GM19438 (cell line): ENCODE data around the gene SLC37A4.
"Not testable (repeated sequence)": the region's sequence is repeated elsewhere in the genome, so short reads cannot be mapped to it uniquely, and the experiment has no call there.

ENCODE experiments used
- ATAC-seq: cut with Tn5 transposase; IDR thresholded peaks from one replicate; pipeline ENCODE4 v1.9.1; 2021; ENCODE audit warnings: low read depth; ENCODE audit not compliant: unreplicated experiment

Gene SLC37A4

GRCh38 chr11:119042927-119043326 lies 12.2 kb upstream of the SLC37A4 start:
- ATAC-seq, result no peak

GRCh38 chr11:119041821-119042514 lies 11.3 kb upstream of the SLC37A4 start:
- ATAC-seq, result no peak

GRCh38 chr11:119039471-119039870 lies 8.8 kb upstream of the SLC37A4 start:
- not testable (repeated sequence) for ATAC-seq

DNA sequence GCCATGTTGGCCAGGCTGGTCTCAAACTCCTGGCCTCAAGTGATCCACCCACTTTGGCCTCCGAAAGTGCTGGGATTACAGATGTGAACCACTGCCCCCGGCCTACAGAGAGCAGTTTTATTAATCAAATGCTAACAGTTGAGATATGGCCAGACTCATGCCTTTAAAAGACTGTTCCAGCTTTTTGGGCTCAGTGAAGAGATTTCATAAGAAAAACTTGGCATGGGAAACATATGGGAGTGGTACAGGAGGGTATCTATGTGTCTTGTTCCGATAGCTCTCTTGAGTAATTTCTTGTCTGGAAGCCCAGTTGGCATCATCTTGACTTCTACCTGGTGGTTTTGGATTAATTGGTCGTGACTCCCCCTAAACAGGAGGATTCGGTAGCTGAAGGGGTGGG lies 8.2 kb upstream of the SLC37A4 start:
- no peak for ATAC-seq

GRCh38 chr11:119034813-119035212 lies 4.1 kb upstream of the SLC37A4 start:
- ATAC-seq, result no peak

DNA sequence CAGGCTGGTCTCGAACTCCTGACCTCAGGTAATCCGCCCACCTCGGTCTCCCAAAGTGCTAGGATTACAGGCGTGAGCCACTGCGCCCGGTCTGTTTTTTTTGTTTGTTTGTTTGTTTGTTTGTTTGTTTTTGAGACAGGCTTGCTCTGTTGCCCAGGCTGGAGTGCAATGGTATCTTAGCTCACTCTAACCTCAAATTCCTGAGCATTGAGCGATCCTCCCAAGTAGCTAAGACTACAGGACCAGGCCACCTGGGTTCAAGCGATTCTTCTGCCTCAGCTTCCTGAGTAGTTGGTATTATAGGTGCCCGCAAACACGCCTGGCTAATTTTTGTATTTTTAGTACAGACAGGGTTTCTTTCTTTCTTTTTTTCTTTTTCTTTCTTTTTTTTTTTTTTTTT lies 2.7 kb upstream of the SLC37A4 start:
- ATAC-seq, result not testable (repeated sequence)

- ATAC-seq, result no peak
Observed at GRCh38 chr11:119031912-119032280, 1.2 kb upstream of the SLC37A4 start.

DNA sequence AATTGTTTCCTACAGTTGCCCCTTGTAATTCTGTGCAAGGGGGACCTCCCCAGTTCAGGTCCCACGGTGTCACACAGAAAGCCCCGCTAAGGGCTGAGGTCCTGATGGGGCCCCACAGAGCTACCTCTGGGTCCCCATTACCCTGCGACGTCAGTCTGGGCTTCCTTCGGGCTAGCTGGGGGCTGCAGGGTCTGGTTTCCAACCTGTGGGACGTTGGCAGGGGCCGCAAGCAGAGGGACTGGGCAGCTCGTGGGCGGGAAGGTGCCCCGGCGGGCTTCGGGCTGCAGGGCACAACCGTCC lies 698 bp downstream of the SLC37A4 start:
- ATAC-seq, result peak; percentile 18

DNA sequence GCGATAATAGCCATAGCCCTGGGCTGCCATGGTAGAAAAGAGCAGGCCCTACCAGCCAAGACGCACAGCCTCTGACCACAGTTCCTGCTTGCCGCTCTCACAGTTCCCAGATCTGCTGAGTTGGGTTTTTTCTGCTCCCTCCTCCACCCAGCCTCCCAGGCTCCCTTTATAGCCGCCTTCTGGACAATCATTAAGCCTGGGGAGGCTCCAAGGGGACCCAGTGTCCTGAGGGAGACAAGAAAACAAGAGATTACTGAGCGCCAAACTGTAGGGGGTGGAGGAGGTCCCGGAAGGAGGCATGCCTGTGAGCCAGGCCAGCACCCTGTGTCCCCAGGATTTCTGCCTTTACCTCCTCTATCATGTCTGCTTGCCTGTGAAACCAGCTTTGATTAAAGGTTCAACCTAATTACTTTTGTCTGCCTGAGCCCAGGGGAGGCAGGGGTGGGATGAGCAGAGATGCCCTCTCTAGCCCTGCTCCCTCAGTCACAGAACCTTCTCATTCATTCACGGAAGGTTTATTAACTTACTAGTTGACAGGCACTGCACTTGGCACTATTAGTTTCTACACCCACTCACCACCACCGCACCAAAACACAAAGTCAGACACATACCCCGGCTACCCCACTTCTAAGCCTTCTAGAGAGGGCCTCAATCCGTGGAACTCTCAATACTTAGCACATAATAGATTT lies 1.2 kb downstream of the SLC37A4 start:
- peak; percentile 6 for ATAC-seq

- no peak for ATAC-seq
Observed at GRCh38 chr11:119029069-119029339, 1.7 kb downstream of the SLC37A4 start.

- no peak for ATAC-seq
Observed at GRCh38 chr11:119028346-119029068, 2.2 kb downstream of the SLC37A4 start.

GRCh38 chr11:119027561-119028345 lies 2.9 kb downstream of the SLC37A4 start:
- no peak for ATAC-seq

DNA sequence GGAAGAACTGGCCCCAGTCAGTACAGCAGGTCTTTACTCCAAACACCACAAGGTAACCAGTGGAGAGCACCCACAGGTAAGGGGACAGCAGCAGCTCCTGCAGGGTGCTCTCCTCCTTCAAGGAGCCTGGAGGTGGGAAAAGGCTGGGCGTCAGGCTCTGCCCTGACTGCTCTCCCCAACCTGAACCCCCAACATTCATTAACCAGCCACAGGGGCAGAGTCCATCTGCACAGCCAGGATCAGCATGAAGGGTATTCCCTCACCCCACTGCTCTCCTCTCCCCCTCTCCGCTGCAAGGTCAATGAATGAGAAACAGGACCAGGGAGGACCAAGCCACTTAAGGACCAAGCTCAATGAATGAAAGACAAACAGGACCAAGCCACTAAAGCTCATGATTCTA lies 3.7 kb downstream of the SLC37A4 start:
- no peak for ATAC-seq

GRCh38 chr11:119025978-119026766 lies 4.5 kb downstream of the SLC37A4 start:
- ATAC-seq, result no peak

DNA sequence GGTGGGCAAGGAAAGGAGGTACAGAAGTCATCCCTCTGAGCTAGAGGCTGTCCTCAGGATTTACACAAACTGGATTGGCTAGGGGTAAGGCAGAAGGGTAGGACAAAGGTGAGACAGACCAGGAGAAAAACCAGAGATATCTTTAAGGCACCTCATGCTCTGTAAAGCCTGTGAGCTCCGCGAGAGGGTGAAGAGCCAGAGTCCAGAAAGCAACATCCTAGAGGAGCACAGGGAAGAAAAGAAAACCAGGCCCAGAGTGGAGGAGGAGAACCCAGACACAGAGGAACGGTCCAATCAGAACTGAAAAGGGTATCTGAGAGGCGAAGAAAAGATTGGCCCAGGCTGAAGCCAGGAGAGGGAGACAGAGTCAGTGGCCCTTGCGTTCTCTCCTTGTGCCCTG lies 5.1 kb downstream of the SLC37A4 start:
- no peak for ATAC-seq

DNA sequence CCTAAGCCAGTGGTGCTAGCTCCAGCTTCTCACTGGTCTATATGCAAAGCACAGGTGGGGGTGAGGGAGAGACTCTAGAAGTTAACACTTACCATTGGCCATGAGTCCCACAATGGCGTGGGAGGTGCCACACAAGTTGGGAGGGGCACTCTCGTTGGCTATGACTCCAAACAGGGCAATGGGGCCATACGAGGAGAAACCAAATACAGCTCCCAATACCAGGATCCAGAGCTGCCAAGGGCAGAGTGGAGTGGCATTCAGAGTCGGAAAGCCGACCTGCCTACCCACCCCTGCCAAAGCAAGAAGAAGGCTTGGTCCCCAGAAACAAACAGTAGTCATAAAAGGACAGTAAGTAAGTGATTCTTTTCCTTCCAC lies 5.6 kb downstream of the SLC37A4 start:
- no peak for ATAC-seq

- ATAC-seq, result no peak
Observed at GRCh38 chr11:119024430-119025098, 6.1 kb downstream of the SLC37A4 start.

DNA sequence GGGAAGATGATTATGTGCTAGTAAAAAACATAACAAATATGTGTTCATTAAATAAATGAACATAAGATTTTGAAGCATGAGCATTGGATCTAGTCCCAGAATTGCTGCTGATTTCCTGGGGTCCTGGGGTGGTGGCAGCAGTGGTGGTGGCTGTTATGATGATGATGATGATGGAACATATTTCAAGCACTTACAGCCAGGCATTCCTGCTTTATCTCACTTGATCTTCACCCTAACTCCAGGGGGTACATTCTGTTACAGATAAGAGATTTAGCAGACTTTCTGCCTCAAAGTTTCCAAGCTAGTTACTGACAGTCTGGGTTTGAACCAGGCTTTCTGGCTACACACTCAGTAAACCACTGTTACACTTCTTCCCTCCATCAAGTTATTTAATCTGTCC lies 6.9 kb downstream of the SLC37A4 start:
- no peak for ATAC-seq

GRCh38 chr11:119021631-119022030 lies 9.0 kb downstream of the SLC37A4 start:
- ATAC-seq, result no peak

DNA sequence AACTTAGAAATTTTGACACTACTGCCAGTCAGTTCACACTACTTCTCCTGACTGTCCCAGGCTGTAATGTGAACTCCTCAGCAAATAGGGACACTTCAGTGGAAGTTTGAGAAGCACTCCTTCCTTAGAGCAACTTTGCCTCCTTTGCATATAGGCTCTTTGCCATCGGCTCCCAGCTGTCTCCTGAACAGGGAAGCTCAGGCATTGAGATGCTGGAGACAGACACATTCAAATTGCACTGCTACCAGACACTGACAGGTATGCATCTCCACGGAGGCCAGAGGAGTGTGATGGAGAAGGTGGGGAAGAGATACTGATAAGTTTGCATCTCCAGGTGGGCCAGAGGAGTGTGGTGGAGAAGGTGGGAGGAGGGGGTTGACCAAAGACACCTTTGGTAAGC lies 10.7 kb downstream of the SLC37A4 start:
- no peak for ATAC-seq
